Stimulated activated CD4-positive, alpha-beta T cell treated with anti-CD3 and anti-CD28 coated beads, Interleukin-12 subunit alpha, Interleukin-12 subunit beta, amount 100 ng/mL, for 24 hours (primary cell): ENCODE data around the gene SPPL2B.

Experiments used
- DNase-seq, 2 experiments: peaks; one replicate each; pipeline ENCODE4 v3.0.0-alpha.2; 2020; ENCODE audit warnings: low read depth in 2 of 2

SPPL2B gene

DNA sequence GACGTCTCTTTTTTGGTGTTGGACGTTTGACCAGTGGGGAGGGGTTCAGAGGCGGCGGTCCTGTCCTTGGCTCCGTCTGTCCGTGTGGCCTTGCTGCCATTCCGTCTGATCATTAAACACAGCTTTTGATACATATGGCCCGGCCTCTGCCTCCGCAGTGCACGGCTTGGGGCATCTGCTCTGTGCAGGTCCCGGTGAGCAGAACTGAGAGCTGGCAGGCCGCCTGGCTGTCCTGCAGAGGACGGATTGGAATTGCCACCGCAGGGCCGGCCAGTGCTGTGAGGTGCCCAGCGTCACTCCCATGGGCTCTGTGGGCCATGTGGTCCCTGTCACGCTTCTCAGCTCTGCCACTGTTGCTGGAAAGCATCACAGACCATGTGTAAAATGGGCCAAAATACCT lies 26.2 kb downstream of the SPPL2B start:
- no peak for DNase-seq

DNA sequence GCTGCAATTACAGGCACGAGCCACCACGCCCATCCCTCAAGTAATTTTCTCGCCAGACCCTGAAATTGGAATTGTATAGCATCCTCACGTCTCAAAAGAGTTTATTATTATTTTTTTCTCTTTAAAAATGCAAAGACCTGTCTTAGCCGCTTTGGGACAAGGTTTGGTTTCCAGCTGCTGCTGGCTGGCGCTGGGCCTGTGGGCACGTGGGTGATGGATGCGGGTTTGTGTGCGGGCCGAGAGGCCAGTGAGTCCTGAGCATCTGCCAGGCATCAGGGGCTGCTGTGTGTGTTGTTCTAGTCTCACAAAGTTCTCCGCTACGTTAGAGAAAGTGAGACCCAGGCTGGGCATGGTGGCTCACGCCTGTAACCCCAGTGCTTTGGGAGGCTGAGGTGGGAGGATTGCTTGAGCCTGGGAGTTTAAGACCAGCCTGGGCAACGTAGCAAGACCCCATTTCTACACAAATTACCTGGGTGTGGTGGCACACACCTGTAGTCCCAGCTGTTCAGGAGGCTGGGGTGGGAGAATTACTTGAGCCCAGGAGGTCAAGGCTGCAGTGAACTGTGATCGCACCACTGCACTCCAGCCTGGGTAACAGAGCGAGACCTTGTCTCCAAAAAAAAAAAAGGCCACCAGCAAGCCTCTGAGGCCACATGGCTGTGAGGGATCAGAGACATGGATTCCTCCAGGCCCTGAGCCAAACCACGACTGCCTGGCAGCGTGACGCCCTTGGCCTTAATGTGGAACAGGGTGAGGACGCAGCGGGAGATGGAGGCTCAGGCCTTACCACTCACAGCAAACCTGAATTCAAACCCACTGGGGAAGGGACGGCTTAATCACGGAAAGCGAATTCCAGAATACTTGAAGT lies 26.9 kb downstream of the SPPL2B start:
- DNase-seq: no peak

DNA sequence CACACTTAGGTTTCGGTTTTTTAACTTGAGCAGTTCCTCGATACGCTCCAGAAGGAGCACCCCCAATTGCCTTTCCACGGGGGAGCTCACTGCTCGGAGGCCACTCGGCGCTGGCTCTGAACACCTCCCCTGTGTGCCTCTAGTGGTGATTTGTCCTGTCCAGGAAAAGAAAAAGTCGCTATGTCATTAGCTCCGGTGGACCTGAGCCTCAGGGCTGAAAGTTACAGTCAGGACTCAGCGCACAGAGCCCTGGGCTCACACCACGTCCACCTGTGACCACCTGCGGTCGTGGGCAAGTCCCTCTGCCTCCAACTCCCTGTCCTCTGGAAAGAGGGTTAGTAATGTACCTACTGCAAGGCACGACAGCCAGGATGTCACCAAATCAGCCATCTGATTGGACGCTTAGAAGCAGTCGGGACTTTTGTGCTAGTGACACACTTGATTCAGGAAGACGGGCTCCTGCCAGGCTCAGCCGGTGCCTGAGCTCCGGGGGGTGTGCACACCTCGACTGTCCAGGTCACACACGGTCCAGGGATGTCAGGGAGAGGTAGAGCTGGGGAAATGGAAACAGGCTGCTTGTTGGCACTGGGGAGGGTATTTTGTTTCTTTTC lies 27.7 kb downstream of the SPPL2B start:
- no peak for DNase-seq

DNA sequence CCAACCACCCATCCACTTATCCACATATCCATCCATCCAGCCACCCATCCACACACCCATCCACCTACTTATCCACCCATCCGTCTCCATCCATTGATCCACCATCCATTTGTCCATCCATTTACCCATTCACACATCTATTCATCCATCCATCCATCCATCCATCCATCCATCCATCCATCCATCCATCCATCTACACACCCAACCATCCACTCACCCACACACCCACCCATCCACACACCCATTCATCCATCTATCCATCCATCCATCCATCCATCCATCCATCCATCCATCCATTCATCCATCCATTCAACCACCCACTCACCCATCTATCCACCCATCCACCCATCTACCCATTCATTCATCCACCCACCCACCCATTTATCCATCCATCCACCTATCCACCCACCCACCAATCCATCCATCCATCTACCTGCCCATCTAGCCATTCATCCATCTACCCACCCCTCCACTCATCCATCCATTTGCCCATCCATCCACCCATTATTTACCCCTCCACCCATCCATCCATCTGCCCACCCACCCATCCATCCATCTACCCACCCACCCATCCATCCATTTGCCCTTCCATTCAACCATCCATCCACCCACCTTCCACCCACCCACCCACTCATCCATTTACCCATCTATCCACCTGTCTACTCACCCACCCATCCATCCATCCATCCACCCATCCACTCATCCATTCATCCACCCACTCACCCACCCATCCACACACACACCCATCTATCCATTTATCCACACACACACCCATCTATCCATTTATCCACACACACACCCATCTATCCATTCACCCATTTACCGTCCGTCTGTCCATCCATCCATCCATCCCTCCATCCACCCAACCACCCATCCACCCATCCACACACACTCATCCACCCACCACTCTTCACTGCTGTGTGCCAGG lies 29.1 kb downstream of the SPPL2B start:
- DNase-seq: no peak

DNA sequence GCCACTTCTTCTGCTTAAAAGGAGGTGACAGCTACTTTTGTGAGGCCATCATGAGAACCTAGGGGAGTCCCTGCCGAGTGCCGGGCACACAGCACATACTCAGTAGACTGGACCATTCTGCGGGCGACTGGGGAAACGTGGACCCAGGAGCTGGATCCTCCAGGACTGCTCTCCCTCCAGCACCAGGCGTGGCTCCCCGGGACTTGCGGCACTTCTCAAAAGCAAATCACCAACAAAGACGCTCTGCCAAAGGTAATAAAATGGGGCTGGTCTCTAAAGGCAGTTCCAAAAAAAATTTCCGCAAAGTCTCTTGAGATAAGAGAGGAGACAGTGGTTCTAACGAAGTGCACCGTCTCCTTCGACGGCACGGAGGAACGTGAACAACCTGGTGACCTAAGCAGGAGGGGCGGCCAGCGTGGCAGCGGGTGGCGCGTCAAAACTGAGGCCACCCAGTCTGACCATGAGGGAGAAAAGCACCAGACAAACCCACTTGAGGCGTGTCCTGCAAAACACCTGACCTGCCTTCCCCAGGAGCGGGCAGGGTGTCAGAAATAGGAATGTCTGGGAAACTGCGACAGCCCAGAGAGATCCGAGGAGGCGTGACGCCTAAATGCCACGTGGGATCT lies 30.2 kb downstream of the SPPL2B start:
- no peak for DNase-seq

DNA sequence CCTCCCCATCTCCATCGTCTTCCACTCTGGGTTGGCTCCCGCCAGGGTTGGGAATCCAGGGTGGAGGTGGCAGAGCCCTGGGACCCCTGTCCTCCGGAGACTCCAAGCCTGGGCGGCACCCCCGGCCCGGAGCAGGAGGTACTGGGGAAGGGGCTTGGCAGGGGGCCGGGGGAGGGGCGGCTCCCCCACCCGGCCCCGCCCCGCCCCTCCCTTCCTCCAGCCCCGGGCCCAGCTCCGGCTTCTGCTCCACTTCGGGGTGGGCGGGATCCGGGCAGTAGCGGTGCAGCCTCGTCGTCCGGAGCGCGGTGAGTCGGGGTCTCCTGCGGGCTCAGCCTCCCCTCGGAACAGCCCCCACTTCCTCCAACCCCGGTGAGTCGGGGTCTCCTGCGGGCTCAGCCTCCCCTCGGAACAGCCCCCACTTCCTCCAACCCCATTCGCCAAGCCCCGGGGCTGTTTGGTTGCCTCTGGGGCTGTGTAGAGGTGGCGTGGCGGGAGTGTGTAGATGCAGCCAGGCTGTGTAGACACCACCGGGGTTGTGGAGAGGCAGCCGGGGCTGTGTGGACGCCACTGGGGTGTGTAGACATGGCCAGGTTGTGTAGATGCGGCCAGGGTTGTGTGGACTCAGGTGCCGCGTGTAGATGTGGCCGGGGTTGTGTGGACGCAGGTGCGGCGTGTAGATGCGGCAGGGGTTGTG lies 31.7 kb downstream of the SPPL2B start, which contains the start of gene TMPRSS9:
Gene TMPRSS9, plus strand, starts transcription at position 274 of the 694 bp plus-strand sequence. CDS start 29,521 bp downstream, outside the sequence.
- no peak for DNase-seq

DNA sequence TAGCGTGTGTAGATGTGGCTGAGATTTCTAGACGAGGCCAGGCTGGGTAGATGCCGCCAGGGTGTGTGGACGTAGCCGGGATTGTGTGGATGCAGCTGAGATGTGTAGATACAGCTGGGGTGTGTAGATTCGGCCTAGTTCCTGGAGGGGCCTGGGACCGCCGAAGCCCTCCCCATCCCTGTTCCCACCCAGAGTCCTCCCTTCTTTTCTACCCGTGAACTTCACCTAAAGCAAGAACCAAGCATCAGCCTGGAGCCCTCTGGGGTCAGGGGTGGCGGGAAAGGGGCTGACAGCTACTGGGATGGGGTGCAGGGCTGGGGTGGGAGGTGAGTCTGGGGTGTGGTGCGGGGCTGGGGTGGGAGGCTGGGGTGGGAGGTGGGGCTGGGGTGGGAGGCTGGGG lies 32.3 kb downstream of the SPPL2B start:
- no peak for DNase-seq

DNA sequence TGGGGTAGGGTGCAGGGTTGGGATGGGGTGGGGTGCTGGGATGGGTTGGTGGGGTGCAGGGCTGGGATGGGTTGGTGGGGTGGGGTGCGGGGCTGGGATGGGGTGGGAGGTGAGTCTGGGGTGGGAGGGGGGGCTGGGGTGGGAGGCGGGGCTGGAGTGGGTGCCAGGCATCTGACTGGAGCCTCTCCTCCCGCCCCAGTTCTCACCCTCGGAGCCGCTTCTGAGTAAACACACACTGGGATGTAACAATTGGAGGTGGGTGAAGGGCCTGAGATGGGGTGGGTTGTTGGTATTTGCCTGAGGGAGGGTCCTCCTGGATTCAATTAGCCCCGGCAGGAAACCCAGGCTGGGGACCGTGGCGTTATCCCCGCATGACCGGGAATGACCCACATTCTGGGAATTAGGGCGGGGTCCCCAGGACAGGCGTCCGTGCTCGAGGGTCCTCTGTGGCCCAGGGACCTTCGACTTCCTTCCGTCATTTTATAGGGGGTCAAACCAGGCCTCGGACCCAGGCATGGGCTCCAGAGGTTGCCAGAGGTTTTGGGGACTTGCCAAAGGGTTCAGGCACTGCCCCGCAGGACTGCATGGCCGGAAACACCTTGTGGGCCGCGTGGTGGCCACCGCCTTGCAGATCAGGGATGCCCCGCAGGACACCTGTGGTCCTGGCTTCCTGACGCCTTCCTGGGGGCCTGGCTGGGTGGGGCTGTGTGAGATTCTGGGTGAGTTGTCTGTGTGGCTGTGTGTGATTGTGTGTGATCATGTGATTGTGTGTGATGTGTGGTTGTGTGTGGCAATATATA lies 33.0 kb downstream of the SPPL2B start:
- DNase-seq: no peak

DNA sequence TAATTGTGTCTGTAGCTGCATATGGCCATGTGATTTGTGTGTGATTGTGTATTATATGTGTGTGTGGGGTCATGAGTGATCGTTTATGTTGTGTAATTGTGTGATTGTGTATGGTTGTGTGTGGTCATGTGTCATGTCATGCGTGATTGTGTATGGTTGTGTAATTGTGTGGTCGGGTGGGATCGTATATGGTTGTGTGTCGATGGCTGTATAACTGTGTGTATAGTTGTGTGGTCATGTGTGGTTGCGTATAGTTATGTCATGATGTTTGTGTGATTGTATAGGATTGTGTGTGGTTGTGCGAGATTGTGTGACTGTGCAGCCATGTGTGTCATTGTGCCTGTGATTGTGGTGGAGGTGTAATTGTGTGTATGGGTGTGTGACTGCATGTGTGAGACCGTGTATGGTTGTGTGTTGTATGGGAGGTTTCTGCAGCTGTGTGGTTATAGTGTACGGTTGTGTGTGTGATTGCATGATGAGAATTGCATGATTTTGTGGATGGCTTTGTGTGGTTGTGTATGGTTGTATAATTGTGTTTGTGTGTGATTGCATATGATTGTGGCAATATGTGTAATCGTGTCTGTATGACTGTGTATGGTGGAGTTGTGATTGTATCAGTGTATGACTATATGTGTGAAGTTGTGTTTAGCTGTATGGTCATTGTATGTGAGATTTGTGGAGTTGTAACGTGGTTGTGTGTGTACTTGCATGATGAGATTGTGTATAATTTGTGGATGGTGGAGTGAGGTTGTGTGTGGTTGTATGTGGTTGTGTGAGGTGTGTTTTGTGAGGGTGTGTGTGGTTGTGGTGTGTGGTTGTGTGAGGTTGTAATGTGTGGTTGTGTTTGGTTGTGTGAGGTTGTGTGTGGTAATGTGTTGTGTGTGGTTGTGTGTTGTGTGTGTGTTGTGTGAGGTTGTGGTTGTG lies 33.8 kb downstream of the SPPL2B start:
- no peak for DNase-seq

DNA sequence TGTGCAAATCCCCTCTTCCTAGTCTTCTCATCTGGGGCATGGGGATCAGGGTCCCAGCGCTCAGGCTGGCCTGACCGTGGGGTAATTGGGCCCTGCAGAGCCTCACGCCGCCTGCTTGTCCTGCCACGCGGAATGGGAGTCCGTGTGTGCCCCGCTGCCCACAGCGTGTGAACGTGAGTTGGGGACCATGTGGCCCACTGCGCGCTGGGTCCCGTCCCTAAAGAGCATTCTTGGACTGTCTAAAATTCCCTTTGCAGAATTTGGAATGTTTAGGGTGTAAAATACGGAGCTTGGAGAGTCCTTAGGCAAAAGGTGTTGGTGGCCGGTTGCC lies 34.5 kb downstream of the SPPL2B start:
- no peak for DNase-seq

DNA sequence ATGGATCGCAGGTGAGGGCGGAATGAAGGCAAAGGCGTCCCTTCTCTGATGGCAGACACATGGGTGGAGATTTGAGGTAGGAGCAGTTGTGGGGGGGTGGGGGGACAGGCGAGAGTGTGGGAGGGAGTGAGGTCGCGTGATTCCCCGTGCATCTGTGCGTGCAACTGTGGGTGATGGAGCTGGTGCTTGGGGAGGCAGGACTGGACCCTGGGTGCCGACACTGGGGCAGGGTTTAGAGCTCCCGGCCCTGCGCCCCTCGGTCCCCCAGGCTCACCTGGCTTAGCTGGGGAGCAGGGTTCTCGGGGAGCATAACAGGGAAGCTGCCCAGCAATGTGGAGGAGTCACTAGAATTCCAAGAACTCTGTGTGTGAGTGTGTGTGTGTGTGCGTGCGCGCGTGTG lies 34.9 kb downstream of the SPPL2B start:
- no peak for DNase-seq

DNA sequence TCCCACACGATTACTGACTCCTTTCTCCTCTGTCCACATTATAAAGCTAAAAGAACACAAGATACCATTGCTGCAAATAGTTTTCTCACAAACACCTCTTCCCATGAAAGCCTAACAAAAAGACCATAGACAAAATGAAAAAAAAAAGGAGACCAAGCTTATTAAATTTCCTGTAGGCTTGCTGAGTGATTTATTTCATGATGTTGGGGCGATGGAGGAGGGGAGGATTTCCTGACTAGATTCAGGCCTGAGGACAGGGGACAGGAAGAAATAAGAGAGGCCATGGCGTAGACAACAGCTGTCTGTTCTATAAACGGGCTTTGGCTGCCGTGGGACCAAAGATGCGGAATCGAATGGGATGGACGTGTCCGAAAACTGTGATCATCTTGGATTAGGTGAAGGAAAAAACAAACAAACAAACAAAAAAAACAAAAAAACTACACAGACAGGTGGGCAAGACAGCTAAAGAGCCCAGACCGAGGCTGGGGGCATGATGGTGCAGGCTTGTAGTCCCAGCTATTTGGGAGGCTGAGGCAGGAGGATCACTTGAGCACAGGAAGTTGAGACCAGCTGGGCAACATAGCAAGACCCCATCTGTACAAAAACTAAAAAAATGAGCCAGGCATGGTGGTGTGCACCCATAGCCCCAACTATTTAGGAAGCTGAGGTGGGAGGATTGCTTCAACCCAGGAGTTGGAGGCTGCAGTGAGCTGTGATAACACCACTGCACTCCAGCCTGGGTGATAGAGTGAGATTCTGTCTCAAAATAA lies 36.9 kb downstream of the SPPL2B start:
- no peak for DNase-seq

DNA sequence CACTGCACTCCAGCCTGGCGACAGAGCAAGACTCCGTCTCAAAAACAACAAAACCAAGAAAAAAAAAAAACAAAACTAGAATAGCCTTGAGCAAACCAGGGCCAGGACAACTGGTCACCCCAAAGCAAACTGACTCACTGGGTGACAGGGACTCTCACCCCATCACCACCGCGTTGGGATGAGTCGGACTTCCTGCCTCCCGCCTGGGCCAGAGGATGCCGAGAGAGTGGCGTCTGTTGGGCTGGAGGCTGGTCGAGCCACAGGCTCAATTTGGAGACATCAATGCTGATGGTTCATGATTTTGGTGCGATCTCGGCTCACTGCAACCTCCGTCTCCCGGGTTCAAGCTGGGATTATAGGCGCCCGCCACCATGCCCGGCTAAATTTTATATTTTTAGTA lies 43.2 kb downstream of the SPPL2B start:
- no peak for DNase-seq

DNA sequence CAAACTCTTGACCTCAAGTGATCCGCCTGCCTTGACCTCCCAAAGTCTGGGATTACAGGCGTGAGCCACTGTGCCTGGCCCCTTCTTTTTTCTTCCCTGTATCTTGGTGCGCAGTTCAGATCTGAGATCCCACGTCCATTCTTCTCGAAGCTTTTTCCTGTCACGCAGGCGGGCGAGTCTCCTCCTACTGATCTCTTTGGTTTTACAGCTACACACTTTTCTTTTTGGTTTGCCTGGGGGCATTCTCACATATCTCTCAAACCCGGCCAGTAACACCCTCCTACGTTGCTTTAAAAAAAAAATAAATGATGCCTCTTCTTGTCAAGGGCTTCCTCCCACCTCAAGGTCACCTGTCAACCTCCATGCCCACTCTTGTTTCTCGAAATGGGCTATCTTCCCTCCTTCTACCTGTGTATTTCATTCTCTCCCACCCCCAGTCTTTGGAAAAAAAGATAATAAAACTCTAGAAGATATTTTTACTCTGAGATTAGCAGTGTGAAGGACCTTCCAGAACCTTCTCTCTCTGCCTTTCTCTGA lies 43.7 kb downstream of the SPPL2B start:
- no peak for DNase-seq

DNA sequence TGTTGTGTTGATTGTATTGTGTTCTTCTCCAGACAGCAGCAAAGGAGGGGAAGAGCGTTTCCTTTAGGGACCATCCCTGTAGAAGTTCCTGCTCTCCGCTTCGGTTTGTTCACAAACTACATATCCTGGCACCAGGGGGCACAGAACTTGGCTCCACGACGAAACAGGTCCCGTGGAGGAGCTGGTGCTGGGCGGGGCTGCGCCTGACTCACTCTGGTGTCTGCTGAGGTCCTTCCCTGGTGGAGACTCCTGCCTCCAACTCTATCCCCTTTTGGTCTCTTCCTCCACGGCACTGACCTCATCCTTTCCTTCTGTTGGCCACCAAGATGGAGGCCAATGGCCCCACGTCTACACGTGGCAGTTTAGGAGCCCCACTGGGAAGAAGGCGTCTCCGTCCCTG lies 46.3 kb downstream of the SPPL2B start:
- DNase-seq: no peak

DNA sequence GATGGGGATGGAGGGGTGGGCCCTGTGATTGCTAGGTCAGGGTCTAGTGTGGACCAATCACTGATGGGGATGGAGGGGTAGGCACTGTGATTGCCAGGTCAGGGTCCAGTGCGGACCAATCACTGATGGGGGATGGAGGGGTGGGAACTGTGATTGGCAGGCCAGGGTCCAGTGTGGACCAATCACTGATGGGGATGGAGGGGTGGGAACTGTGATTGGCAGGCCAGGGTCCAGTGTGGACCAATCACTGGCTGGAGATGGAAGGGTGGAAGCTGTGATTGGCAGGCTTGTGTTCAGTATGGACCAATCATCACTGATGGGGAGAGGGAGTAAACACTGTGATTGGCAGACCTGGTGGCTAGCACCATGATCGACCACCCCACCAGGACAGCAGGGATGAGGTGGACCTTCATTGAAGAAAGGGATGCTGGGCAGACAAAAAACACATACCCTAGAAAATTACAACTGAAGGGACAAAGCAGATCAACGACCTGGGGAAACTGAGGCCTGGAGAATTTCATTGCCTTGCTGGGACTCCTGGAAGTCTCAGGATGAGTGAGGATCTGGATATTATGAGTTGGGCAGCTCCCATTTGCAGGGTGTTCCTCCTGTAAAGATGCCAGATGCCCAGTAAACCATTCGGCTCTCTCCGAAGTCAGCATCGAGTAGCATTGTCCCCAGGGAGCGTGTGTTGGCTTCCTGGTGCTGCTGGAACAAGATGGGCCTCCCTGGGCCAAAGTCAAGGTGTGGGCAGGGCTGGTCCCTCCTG lies 47.1 kb downstream of the SPPL2B start:
- no peak for DNase-seq

DNA sequence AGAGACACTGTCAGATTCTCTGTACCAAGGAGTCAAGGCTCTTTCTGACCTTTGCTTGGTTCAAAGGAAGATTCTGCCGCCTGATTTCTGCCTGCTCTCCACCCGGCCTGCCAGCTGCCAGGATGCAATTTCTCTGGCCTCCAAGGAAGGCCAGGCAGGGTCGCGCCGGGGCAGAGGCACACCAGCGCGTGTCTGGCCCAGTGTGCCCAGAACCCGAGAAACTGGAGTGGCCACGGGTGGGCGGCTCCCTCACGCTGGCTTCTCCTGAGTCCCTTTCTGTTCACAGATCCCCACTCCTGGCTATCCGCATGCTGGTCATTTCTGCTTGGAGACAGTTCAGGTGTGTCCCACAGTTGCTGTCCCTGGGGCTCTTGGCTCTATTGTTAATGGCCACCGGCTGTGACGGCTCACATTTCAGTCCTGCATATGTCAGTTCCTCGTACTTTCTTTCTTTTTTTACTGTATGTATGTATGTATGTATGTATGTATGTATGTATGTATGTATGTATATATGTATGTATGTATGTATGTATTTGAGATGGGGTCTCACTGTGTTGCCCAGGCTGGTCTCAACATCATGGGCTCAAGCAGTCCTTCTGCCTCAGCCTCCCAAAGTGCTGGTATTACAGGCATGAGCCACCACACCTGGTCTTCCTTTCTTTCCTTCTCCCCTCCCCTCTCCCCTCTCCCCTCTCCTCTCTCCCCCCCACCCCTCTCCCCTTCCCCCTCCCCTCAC lies 48.5 kb downstream of the SPPL2B start:
- DNase-seq: no peak
